GM12865 (cell line): ENCODE measurements around the gene CECR2.

Experiments used
- DNase-seq: peaks from one replicate; pipeline ENCODE4 v3.0.0; 2010; ENCODE audit warnings: low read depth
- H3K4me3 ChIP-seq: 2 replicates; pipeline ENCODE4 v1.5.1; 2011; ENCODE audit warnings: mild to moderate bottlenecking, low read depth, low read length, control low read depth
- TF ChIP-seq, protein P1 (sequence below): IDR thresholded peaks from 2 replicates; pipeline ENCODE4 v1.5.1; 2011; ENCODE audit warnings: low read length, control low read depth, low read depth, inconsistent platforms; ENCODE audit not compliant: insufficient read depth; ENCODE audit errors: missing control alignments

Gene CECR2

GRCh38 chr22:17390087-17390486 lies 20.8 kb downstream of the CECR2 start:
- TF ChIP-seq, protein P1, sequence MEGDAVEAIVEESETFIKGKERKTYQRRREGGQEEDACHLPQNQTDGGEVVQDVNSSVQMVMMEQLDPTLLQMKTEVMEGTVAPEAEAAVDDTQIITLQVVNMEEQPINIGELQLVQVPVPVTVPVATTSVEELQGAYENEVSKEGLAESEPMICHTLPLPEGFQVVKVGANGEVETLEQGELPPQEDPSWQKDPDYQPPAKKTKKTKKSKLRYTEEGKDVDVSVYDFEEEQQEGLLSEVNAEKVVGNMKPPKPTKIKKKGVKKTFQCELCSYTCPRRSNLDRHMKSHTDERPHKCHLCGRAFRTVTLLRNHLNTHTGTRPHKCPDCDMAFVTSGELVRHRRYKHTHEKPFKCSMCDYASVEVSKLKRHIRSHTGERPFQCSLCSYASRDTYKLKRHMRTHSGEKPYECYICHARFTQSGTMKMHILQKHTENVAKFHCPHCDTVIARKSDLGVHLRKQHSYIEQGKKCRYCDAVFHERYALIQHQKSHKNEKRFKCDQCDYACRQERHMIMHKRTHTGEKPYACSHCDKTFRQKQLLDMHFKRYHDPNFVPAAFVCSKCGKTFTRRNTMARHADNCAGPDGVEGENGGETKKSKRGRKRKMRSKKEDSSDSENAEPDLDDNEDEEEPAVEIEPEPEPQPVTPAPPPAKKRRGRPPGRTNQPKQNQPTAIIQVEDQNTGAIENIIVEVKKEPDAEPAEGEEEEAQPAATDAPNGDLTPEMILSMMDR: no peak
- H3K4me3 ChIP-seq: no peak overlapping the region
- DNase-seq: no peak

GRCh38 chr22:17396516-17396915 lies 27.3 kb downstream of the CECR2 start:
- TF ChIP-seq, protein P1: no peak
- H3K4me3 ChIP-seq: no peak overlapping the region
- no peak for DNase-seq

GRCh38 chr22:17397756-17398547 lies 28.7 kb downstream of the CECR2 start:
- no peak overlapping the region for H3K4me3 ChIP-seq
- TF ChIP-seq, protein P1: no peak
- DNase-seq: no peak

DNA sequence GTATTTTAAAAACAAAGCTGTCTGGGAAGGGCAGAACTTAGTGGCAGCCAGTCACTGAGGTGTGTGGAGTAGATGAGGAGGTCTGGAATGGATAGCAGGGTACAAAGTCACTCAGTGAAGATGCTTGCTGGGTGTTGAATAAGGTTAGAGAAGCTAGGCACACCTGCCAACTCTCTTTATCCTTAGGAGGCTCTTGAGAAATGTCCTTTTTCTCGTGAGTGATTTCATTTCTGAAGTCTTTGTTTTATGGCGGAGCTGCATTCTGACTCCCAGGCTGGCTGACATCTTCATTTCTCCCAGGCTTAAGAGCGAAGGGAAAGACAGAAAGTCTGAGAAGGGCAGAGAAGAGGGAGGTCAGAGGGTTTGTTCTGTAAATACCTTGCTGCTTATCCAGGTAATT lies 31.0 kb downstream of the CECR2 start:
- DNase-seq: no peak
- H3K4me3 ChIP-seq: no peak overlapping the region
- TF ChIP-seq, protein P1: no peak

DNA sequence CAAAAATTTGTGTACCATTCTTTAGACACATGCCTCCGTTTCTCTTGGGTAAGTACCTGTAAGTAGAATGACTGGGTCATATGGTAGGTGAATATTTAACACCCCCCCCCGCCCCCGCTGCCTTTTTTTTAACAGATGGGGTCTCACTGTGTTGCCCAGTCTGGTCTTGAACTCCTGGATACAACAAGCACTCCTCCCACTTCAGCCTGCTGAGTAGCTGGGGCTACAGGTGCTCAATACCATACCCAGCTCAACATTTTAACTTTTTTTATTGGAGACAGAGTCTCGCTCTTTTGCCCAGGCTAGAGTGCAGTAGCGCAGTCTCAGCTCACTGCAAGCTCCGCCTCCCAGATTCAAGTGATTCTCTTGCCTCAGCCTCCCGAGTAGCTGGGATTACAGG lies 32.5 kb downstream of the CECR2 start:
- DNase-seq: no peak

DNA sequence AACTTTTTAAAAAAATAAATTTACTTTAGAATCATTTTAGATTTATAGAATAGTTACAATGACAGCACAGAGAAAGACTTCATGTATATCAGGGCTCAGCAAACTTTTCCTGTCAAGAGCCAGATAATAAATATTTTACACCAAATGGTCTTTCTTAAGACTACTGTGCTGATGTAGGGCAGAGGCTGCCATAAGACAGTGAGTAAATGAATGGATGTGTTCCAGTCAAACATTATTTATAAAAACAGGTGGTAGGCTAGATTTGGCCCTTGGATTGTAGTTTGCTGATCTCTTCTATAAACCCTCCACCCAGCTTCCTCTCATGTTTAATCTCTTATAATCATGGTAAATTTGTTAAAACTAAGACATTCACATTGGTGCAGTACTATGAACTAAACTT lies 33.0 kb downstream of the CECR2 start:
- TF ChIP-seq, protein P1: no peak
- H3K4me3 ChIP-seq: no peak overlapping the region
- no peak for DNase-seq

More for the DNA sequence above, 32.5 kb downstream of the CECR2 start:
- no peak overlapping the region for H3K4me3 ChIP-seq
- TF ChIP-seq, protein P1: no peak

DNA sequence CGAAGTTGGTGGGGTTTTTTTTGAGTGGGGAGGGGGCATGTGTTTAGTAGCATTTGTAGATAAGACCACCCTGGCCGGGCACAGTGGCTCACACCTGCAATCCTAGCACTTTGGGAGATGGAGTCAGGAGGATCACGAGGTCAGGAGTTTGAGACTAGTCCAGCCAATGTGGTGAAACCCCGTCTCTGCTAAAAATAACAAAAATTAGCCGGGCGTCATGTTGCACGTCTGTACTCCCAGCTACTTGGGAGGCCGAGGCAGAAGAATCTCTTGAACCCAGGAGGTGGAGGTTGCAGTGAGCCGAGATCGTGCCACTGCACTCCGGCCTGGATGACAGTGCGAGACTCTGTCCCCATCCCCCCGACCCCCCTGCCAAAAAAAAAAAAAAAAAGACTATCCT lies 34.6 kb downstream of the CECR2 start:
- DNase-seq: no peak
- TF ChIP-seq, protein P1: no peak
- no peak overlapping the region for H3K4me3 ChIP-seq
